ENCODE measurements around the gene PRRX2.
A peak's percentile ranks its signal among the peaks of the same experiment; 100 is the strongest.

PRRX2 gene

GRCh38 chr9:129709438-129710168, 44.2 kb downstream of the PRRX2 start:
- H3K4me3 ChIP-seq, result no peak overlapping the region
- no peaks in the 10 kb centered on the region for H3K36me3 ChIP-seq
- H3K4me2 ChIP-seq, result no peak overlapping the region
- H3K9me3 ChIP-seq, result no peaks in the 10 kb centered on the region
- H3K4me1 ChIP-seq, result peaks cover 58% of the 10 kb centered on the region
- TF ChIP-seq Cebpa-rat (IDR thresholded peaks at IDR 0.05), result no peak
- H4K20me1 ChIP-seq, result peaks cover 50% of the 10 kb centered on the region
- H3K9ac ChIP-seq, result no peak overlapping the region
- peaks cover 46% of the 10 kb centered on the region for H3K27me3 ChIP-seq
- no peak overlapping the region for H3K27ac ChIP-seq

DNA sequence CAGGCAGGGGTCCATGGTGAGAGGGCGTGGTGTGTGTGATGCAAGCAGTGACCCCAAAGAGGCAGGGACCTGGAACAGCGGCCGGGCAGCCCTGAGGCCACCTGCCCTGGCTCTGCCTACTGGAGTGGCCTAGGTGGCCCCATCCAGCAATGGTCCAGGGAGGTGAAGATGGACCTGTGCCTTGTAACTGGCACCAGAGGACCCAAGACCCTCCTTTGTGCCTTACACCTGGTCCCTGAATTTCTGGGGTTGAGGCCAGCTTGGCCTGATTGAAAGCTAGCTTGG, 44.7 kb downstream of the PRRX2 start:
- no peak overlapping the region for H3K4me3 ChIP-seq
- no peak overlapping the region for H3K27ac ChIP-seq
- TF ChIP-seq Cebpa-rat (IDR thresholded peaks at IDR 0.05), result no peak
- H3K4me2 ChIP-seq, result no peak overlapping the region
- peaks cover 63% of the 10 kb centered on the region for H3K4me1 ChIP-seq
- no peak overlapping the region for H3K9ac ChIP-seq
- H4K20me1 ChIP-seq, result peaks cover 50% of the 10 kb centered on the region
- no peaks in the 10 kb centered on the region for H3K36me3 ChIP-seq
- H3K9me3 ChIP-seq, result no peaks in the 10 kb centered on the region
- H3K27me3 ChIP-seq, result peaks cover 51% of the 10 kb centered on the region

DNA sequence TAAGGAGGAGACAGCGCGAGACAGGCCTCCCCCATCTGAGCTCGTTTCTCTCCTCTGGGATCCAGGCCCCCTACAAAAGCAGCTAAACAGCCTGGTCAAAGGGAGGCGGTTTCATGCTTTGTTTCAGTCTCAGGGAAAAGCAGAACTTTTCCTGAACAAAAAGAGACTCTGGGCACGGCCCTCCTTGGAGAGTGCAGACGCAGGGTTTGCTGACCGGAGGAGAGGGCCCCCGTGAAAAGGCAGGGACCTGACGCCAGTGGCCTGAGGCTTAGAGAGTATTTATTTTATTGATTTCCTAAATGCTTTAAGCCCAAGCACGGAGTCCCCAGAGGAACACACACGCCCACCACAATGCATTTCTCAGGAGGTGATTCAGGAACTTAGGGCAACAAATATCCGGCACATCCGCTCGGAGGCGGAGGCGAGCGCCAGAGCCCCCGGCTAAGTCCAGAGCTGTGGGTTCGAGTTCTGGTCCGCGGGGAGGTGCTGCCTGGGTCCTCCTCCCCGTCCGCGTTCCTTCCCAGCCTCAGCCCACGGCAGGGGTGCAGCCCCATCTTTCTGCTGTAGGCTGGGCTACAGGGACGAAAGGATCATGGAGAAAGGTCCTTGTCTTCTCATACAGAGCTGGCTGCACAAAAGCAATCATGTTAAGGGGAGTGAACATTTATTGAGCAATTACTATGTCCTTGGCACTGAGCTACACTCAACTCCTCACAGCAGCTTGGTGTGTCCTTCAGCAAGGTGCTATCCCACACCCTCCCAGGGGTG, 47.4 kb downstream of the PRRX2 start:
- Histone ChIP-seq H3K9me3 (no peaks in the 10 kb centered on the region), H3K9ac (no peak overlapping the region), H4K20me1 (peaks cover 50% of the 10 kb centered on the region), H3K4me2 (peak overlapping the region; percentile 90), H3K4me3 (peak overlapping the region; percentile 38), H3K27me3 (peaks cover 57% of the 10 kb centered on the region), H3K36me3 (no peaks in the 10 kb centered on the region), H3K4me1 (peaks cover 75% of the 10 kb centered on the region), H3K27ac (no peak overlapping the region)
- TF ChIP-seq Cebpa-rat (IDR thresholded peaks at IDR 0.05), result no peak

DNA sequence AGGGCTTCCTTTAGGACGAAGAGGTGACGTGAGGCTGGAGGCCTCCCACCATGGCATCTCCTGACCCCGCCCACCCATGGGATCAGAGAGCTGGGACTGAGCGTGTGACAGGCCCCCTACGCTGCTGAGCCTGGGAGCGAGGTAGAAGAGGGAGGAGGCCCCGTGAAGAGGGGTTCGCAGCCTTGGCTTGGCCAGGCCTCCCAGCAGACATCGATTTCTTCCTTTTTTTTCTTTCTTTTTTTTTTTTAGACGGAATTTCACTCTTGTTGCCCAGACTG, 47.9 kb downstream of the PRRX2 start:
- Histone ChIP-seq H3K4me3 (no peak overlapping the region), H3K27ac (no peak overlapping the region), H3K9me3 (no peaks in the 10 kb centered on the region), H4K20me1 (peaks cover 50% of the 10 kb centered on the region), H3K9ac (no peak overlapping the region), H3K4me1 (peaks cover 71% of the 10 kb centered on the region), H3K27me3 (peaks cover 57% of the 10 kb centered on the region), H3K36me3 (no peaks in the 10 kb centered on the region), H3K4me2 (peak overlapping the region; percentile 90)
- TF ChIP-seq Cebpa-rat (IDR thresholded peaks at IDR 0.05), result no peak

DNA sequence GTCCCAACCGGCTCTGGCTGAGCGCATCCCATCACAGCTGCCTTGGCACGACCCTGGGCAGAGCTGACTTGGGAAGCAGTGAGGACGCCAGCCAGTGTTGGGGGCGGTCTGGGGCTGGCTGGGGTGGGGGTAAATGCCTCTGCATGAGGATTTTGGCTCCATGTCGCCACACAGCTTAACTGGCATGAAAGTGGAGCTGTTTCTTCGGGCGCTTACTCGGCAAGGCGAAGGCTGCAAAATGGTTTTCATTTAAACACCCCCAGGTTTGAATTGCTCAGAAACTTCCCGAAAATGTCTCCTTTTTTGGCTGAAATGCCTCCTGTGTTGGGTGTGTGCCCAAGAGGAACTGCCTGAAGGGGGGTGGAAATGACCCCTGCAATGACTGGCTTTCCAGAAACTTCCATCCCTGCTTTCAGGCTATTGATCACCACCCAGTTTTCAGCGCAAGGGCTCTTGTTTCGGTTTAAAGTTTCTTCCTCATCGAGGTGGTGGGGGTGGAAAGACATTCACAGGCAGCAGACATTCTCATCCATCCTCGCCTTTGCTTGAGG, 49.1 kb downstream of the PRRX2 start:
- Histone ChIP-seq H3K4me3 (no peak overlapping the region), H3K27me3 (peaks cover 47% of the 10 kb centered on the region), H3K36me3 (no peaks in the 10 kb centered on the region), H3K4me1 (peaks cover 68% of the 10 kb centered on the region), H3K9ac (no peak overlapping the region), H3K27ac (no peak overlapping the region), H3K9me3 (no peaks in the 10 kb centered on the region), H3K4me2 (peak overlapping the region; percentile 14; the same call in 1 of the 2 replicates), H4K20me1 (peaks cover 39% of the 10 kb centered on the region)
- no peak for TF ChIP-seq Cebpa-rat (IDR thresholded peaks at IDR 0.05)

DNA sequence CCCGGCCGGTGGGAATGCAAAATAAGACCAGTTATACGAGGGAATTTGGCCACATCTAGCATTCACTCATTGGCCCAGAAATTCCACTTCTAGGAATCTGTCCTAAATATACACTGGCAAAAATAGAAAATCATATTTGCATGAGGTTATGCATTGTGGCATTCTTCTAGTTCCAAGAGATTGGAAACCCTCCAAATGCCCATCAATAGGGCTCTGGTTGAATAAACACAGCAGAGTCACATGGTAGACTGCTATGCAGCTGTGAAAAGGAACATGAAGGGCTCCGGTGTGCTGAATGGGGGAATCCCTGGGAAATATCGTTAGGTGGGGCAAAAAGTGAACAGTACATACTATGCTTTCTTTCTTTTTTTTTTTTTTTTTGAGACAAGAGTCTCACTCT, 50.6 kb downstream of the PRRX2 start:
- H4K20me1 ChIP-seq, result peaks cover 24% of the 10 kb centered on the region
- H3K4me1 ChIP-seq, result peaks cover 54% of the 10 kb centered on the region
- H3K4me3 ChIP-seq, result no peak overlapping the region
- H3K27me3 ChIP-seq, result peaks cover 32% of the 10 kb centered on the region
- TF ChIP-seq Cebpa-rat (IDR thresholded peaks at IDR 0.05), result no peak
- no peaks in the 10 kb centered on the region for H3K36me3 ChIP-seq
- no peak overlapping the region for H3K9ac ChIP-seq
- H3K27ac ChIP-seq, result no peak overlapping the region
- peak overlapping the region; percentile 33 for H3K4me2 ChIP-seq
- H3K9me3 ChIP-seq, result no peaks in the 10 kb centered on the region

GRCh38 chr9:129717991-129718390, 52.5 kb downstream of the PRRX2 start:
- H3K27ac ChIP-seq, result no peak overlapping the region
- H3K36me3 ChIP-seq, result no peaks in the 10 kb centered on the region
- H3K4me1 ChIP-seq, result peaks cover 35% of the 10 kb centered on the region
- no peaks in the 10 kb centered on the region for H3K9me3 ChIP-seq
- no peak overlapping the region for H3K4me2 ChIP-seq
- no peak for TF ChIP-seq Cebpa-rat (IDR thresholded peaks at IDR 0.05)
- peaks cover 5% of the 10 kb centered on the region for H4K20me1 ChIP-seq
- peaks cover 21% of the 10 kb centered on the region for H3K27me3 ChIP-seq
- H3K4me3 ChIP-seq, result no peak overlapping the region
- H3K9ac ChIP-seq, result no peak overlapping the region

GRCh38 chr9:129718647-129719046, 53.2 kb downstream of the PRRX2 start:
- Histone ChIP-seq H3K27me3 (peaks cover 14% of the 10 kb centered on the region; the same call in 1 of the 2 replicates), H3K9me3 (no peaks in the 10 kb centered on the region), H3K27ac (no peak overlapping the region), H3K36me3 (no peaks in the 10 kb centered on the region), H3K4me3 (no peak overlapping the region), H3K9ac (no peak overlapping the region), H3K4me2 (no peak overlapping the region), H4K20me1 (no peaks in the 10 kb centered on the region), H3K4me1 (peaks cover 28% of the 10 kb centered on the region)
- TF ChIP-seq Cebpa-rat (IDR thresholded peaks at IDR 0.05), result no peak

- no peak for TF ChIP-seq Cebpa-rat (IDR thresholded peaks at IDR 0.05)
- Histone ChIP-seq H3K9ac (no peak overlapping the region), H3K9me3 (no peaks in the 10 kb centered on the region), H4K20me1 (no peaks in the 10 kb centered on the region), H3K36me3 (no peaks in the 10 kb centered on the region), H3K4me3 (no peak overlapping the region), H3K4me1 (peaks cover 23% of the 10 kb centered on the region), H3K27me3 (peaks cover 13% of the 10 kb centered on the region; the same call in 1 of the 2 replicates), H3K4me2 (no peak overlapping the region), H3K27ac (no peak overlapping the region)
Observed at GRCh38 chr9:129719135-129719534, 53.7 kb downstream of the PRRX2 start.

DNA sequence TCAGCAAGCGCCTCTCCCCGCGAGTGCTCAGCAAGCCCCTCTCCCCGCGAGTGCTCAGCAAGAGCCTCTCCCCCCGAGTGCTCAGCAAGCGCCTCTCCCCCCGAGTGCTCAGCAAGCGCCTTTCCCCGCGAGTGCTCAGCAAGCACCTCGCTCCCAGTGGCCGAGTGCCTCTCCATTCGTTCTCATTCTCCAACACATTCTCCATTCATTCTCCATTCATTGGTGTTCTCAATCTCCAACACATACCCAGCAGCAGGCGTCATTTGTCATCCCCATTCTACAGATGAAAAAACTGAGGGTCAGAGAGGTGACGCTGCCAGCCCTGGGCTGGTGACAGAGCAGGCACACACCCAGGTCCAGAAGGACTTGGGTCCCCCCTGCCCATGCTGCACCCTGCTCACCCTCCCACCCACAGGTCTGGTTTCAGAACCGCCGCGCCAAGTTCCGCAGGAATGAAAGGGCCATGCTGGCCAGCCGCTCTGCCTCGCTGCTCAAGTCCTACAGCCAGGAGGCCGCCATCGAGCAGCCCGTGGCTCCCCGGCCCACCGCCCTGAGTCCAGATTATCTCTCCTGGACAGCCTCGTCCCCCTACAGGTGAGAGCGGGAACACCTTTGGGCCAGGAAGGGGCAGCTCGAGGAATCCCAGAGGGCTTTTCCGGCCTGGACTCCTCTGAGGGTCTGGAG, 54.9 kb downstream of the PRRX2 start:
- no peaks in the 10 kb centered on the region for H3K36me3 ChIP-seq
- 0 out of 2 replicates have a peak, but pooled peaks cover 4% of the 10 kb centered on the region for H3K27me3 ChIP-seq
- no peak for TF ChIP-seq Cebpa-rat (IDR thresholded peaks at IDR 0.05)
- no peaks in the 10 kb centered on the region for H3K9me3 ChIP-seq
- H3K4me3 ChIP-seq, result no peak overlapping the region
- H4K20me1 ChIP-seq, result no peaks in the 10 kb centered on the region
- peaks cover 11% of the 10 kb centered on the region for H3K4me1 ChIP-seq
- no peak overlapping the region for H3K9ac ChIP-seq
- H3K27ac ChIP-seq, result no peak overlapping the region
- H3K4me2 ChIP-seq, result no peak overlapping the region

Measured in BLaER1 (cell line).